T1000 (cell line): ENCODE data around the gene MED22.

Experiments used
- DNase-seq: peaks from one replicate; lab custom pipeline; 2025; ENCODE audit warnings: mixed read lengths; lab: John Stamatoyannopoulos, UW

Gene MED22

DNA sequence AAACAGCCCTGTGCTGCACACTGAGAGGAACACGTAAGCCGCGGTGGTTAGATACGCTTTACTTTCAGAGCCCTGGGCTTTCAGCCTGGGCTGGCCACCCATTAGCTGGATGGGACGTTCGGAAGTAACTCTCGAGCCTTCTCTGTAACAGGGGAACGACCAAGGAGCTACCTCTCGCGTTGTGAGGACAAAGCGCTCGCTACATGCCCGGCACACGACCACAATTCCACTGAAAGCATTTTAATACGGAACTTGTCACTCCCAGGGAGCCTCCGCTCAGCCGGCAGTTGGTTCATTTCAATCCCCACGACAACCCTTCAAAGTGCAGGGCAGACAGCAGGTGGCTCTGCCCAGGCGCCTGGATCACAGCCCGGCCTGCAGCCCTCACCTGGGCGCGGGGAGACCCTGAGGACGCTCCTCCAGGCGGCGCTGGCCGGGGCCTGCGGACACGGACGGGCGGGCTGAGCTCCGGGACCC is 8.0 kb upstream of the MED22 start:
- DNase-seq, result no peak

DNA sequence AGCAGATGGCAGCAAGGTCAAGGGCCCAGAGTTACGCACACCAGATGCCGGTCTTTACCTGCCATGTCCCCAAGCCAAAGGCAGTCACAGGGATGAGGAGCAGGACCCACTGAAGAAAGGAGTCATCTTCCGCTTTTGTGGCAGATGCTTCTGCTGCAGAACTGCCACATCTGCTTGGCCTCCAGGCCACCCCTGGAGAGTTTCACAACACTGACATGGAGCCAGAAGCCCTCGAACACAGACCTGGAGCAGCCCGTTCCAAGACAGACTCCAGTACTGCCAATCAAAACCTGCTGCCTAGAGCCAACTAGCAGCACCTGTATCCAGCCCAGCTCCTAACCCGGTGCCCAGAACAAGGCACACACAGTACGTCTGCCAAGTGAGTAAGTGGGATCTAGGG is 6.8 kb upstream of the MED22 start:
- DNase-seq, result no peak

DNA sequence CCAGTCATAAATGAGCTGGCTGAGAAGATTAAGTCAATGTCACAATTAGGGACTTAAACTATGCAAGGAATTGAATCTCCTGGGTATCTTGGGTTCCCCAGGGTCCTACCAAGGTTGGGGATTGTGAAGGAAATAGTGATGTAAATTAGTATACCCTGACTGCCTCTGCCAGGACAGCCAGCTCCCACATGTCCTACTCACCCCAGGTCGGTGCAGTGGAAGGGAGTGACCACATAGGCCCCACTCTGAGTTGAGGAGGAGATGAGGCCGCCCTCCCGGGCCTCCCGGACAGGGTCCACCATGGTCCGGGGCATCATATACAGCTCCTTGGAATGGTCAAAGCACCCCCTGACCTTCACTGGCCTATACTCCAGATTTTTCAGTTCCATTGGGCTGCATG is 5.6 kb upstream of the MED22 start:
- DNase-seq, result no peak

DNA sequence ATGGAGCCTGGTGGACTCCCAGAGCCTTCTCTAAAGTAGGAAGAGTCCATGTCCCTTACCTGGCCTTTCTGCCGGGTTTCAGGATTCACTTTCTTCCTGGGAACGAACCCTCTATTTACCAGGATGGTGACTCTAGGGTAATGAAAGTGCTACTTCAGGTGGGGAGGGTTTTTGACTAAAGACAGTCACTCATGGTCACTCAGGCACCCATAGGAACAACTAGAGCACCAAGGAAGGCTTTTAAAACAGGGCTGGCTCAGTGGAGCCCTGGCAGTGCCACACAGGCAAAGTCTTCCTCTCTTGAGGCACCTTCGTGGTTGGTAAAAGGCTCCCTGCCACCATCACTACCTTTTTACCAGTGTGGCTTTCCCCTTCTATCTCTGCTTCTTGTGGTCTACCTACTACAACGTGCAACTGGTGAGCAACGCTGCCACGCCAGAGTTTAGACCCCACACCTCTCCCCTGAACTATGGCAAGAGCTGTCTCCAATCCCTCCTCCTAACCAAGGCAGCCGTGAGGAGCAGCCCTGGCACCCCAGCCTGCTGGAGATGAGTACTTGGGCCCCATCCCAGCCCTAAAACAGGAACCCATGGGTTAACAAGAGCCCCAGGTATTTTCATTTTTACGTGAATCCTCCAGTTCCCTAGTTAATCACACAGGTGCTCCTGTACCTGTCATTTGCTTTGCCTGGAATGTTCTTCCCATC is 4.9 kb upstream of the MED22 start:
- DNase-seq, result no peak

DNA sequence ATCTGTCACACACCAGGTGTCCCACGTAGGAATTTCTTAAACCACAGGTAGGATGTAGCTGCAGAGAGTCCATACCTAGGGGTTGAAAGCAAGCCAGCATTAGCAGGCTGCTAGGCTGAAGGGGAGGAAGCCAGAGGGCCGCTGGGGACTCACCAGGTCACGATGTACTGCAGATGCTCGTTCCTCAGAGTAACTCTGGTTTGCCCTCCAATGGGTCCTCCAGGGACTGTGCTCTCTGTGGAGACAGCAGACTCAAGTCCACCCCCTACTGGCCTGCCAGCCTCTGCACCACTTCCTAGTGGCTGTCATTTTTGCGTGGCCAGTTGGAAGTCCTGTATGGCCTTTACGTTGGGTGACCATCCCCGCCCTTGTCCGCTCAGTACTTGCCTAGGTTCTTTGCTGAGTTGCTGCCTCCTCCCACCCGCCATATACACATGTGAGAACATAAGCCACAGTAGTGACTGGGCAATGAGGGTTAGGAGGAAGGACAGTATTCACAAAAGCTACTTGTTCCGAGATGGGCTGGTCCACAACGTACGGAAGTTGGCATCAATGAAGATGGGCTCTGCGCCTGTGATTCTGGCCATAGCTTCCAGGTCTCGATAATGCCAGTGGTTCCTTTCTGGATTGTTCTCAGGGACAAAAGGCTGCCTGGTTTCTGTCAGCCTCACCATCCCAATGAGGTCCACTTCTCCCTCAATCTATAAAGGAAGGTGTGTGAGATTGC is 4.1 kb upstream of the MED22 start:
- DNase-seq, result peak; percentile 7

DNA sequence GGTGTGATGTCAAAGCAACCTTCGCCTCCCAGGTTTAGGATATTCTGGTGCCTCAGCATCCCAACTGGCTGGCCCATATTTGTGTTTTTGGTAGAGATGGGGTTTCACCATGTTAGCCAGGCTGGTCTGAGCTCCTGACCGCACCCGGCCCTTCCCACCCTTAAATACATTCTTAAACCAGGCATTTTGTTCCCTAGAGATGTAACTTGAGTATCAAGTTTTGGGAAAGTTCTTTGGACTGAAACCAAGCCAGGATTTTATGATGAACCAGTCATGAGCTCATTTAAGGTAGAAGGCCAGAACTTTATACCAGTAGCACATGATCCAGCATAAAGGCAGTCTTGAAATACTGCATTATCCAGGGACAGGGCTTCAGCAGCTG is 3.6 kb upstream of the MED22 start:
- DNase-seq, result no peak

DNA sequence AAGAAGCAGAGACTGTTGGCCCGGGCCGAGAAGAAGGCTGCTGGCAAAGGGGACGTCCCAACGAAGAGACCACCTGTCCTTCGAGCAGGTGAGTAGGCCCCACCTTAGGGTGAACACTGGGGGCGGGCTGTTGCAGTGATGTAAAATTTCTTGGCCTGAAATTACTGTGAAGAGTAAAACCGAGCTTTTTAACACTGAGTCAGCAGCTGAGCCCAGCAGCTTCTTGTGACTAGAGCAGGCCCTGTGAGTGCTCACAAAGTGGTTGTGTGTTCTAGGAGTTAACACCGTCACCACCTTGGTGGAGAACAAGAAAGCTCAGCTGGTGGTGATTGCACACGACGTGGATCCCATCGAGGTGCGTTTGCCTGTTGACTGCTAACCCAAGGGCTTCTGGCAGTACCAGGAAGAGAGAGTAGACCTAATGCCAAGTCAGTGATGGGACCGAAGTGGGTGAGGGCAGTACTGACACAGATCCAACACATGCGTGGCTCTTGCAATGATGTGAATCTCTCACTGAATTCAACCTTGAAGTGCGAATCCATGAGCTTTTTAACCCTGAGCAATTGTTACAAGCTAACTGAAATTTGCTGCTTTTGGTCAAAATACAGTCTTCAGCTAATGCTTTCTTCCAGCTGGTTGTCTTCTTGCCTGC is 2.2 kb upstream of the MED22 start:
- DNase-seq, result no peak

DNA sequence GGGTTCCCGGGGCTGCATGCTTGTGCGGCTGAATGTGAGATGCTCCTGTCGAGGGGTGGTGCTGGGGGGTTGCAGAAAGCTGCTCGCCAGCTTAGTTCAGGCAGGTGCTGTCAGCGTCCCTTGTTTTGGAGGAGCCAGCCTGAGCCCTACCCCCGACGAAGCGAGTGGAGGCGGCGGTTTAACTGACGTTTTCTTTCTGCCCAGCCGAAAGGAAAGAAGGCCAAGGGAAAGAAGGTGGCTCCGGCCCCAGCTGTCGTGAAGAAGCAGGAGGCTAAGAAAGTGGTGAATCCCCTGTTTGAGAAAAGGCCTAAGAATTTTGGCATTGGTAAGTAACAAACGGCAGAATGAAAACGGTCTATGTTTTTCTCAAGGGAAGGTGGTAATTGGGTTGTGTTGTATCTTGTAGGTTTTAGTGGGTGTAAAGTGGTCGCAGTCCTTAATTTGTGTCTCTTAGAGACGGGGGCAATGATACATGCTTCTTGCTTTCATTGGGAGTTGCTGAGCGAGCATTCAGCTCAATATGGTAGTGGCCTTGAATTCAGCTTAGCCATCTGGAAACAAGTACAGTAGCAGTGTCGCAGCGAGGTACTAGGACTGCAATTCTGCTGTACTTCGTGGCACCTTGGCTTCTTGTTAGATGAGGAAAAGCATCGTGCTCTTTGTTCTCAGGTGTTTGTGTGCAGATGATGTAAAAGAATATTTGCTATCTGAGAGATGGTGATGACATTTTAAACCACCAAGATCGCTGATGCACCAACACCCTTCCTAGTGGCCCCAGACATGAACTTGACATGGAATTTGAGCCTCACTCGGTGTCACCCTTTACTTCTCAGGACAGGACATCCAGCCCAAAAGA is 1.0 kb upstream of the MED22 start:
- no peak for DNase-seq

DNA sequence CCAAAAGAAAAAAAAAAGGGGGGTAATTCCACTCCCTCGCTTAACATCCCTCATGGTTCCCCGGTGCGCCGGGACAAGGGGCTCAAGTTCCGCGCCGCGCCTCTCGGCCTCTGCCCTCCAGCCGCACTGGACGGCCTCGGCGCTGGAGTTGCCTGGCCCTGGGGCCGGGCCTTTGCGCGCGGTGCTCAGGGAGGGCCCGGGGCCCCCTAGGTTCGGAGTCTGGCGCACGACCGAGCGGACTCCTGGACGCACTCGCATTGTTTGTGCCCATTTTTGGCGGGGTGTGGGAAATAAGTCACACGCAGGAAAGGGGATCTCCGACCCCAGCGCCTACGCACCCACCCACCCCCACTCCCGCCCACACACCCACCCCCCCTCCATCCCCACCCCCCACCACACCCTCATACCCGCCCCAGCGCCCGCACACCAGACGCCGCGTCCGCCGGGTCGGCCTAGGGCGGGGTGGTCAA is 381 bp downstream of the MED22 start:
- no peak for DNase-seq

DNA sequence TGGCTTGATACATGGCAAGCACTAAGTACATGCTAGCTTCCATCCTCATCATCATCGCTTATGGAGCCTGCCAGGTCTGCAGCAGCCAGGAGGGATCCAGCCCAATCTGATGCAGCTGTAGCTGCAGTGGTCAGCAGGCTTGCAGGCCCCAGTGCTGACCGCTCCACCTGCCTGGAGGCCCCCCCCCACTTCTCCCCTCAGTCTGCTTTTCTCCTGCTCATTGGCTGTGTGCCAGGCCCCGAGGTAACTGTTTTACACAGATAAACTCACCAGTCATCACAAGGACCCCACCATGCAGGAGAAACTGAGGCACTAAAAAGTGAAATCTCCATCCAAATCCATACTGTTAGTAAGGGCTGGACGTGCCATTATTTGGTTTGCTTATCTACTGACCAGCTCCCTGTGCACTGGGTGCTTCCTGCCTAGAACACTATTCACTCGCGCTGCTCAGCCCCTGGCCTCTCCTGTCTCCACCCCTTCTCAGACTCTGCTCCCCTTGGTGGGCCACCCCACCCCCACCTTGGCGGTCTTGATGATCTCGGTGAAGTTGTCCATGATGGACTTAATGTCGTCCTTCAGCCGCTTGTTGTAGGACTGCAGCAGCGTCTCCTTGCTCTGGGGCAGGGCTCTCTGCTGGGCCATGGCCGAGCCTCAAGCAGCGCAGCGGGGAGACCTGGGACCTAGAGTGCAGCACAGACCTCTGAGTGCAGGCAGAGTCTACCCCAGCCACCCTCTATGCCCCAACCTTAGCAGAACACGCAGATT is 1.7 kb downstream of the MED22 start:
- no peak for DNase-seq

DNA sequence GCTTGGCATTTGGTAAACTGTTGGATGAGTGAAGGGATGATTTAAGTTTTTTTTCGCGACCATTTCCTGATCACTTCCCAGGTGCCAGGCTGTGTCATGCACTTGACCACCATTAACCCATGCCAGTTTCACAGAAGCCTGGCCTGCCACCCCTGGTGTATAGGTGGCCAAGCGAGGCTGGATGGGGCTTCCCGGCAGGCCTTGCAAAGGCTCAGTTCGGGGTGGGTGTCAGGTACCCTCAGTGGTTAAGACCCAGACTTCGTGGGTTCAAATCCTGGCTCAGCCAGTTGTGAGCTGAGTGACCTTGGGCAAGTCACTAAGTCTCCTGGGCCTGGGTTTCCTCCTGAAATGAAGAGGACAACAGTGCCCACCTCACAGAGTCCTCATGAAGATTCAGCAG is 2.3 kb downstream of the MED22 start:
- no peak for DNase-seq

DNA sequence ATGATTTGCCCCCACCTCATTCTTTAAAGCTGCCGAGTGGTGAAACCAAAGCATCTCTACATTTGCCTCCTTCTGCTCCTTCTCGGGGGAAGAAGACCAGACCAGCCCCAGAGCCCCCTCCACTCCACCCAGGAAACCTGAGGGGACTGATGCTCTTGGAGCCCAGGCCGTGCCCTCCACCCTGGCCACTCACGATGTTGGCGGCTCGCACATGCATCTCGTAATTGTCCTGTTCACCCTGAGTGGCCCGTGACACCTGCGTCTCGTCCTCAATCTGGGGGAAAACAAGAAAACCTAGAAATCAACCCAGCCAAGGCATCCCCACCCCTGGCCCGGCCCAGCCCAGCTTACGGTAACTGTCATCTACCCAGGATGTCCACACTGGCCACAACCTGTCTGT is 3.0 kb downstream of the MED22 start:
- no peak for DNase-seq

DNA sequence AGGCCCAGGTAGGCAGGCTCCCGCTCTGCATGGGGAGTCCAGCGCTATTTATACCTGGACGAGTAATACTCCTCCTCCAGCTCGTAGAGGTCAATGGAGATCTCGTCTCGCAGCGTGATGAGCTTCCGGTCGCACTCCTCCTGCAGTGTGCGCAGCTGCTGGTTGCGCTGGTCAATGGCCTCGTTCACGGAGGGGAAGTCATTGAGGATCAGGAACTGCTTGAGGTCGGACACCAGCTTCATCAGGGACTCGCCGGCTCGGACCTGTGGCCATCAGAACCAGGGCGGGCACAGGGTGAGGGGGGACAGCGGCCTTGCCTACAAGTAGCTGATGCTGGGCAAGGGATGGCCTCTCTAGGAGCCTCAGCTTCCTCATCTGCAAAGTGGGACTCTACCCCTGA is 3.9 kb downstream of the MED22 start:
- DNase-seq, result no peak

DNA sequence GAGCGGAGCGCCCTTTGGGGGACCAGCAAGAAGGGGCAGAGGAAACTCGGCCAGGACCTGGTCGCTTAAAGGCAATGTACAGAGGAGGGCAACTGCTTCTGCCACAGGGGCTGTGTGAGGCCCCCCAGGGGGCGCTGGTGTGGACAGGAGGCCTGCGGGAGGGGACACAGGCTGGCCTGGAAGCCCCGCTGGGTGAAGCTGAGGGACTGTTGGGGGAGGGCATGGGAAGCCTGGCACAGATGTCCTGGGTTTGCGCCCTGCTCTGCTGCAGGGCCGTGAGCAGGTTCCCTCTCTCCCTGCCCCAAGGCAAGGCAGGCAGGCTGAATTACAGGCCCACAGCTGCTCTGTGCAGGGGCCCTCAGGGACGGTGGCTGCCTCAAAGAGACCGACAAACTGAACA is 5.4 kb downstream of the MED22 start:
- no peak for DNase-seq

DNA sequence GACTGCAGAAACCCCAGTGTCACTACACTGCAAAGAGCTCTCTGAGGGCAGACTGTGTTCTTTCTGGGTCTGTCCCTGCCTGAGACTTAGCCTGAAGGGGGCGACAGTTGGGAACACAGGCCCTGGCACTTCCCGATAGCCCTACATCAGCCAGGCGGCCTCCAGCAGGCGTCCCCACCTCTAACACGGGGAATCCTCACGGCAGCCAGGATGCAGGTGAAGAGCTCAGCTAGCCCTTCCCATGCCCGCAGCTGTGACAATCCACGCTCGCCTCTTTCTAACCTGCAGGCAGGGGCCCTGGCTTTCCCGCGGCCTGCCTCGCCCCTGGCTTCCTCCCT is 5.9 kb downstream of the MED22 start:
- no peak for DNase-seq

DNA sequence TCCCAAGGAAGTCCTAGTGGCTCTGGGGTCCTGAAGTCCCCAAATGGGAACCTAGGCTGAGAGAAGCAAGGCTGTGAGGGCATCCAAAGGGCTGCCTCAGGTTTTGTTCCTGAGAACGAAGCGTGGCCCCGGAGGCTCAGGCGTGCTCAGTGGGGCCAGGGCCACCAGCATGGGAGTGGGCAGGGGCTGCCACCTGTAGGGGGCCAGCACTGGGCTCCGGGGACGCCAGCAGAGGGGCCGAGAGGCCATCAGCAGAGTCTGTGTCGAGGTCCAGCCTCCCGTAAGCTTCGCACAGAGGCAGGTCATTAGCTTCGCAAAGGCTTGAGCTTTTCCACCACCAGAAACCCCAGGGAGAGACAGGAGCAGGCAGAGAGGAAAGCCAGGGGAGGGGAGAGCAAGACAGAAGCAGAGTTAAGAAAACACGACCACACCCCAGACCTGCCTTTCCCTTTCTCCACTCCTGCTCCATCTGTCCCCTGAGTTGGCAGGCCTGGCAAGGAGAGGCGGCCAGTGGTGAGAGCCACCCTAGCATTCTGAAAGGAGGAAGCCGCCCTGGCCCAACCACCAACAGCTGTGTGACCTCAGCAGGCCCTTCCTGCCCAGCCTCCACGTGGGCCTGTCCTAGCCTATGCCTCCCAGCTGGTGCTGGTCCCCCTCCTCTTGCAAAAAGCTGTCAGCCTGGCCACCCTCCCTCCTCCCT is 6.4 kb downstream of the MED22 start:
- no peak for DNase-seq

DNA sequence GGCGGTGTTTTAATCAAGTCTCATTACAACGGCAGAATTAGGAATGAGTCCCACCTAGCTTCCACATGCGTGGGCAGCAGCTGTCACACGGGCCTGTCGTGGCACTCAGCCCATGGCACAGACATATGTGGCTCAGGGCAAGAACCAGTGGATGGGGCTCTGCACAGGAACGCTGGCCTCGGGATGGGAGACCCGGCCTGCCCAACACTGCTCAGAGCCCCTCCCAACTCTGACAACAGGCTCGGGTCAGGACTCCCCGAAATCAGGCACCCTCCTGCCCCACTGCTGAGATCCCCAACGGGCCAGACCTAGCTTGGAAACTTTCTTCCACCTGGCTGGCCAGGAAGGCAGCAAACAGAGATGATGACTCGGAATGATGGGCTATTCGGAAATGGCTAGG is 7.0 kb downstream of the MED22 start:
- DNase-seq, result no peak

DNA sequence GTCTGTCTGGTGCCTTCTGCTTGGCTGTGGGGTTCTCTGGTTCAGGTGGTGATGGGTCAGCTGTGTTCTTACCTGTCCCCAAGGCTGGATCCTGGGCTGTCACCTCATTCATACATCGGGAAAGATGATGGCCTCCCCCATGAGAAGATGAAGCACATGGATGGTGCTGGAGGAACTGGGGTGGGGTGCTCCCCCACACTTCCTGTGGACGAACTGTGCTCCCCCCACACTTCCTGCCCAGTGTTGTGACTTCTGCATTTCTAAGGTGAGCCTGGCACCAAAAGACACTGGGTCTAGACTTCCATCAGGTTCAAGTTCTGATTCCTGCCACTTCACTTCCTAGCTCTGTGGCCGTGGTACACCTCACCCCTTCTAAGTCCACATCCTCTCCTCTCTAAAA is 7.7 kb downstream of the MED22 start:
- DNase-seq, result no peak

DNA sequence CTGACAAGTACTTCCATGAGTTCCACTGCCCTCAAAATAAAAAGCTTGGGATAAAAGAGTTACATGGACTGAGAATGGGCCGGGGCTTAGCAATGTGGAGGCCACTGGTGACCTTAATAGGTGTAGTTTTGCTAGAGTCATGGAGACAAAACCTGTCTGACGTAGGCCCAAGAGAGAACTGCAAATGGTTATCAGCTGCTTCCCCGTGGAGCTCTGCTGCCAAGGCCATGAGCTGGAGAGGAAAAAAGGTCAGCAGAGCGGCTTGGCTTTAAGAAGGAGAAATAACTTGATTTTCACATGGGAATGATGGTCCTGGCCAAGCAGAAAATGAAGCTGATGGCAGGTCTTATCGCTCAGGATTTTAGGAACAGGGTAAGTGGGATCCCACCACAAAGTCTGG is 8.3 kb downstream of the MED22 start:
- no peak for DNase-seq

DNA sequence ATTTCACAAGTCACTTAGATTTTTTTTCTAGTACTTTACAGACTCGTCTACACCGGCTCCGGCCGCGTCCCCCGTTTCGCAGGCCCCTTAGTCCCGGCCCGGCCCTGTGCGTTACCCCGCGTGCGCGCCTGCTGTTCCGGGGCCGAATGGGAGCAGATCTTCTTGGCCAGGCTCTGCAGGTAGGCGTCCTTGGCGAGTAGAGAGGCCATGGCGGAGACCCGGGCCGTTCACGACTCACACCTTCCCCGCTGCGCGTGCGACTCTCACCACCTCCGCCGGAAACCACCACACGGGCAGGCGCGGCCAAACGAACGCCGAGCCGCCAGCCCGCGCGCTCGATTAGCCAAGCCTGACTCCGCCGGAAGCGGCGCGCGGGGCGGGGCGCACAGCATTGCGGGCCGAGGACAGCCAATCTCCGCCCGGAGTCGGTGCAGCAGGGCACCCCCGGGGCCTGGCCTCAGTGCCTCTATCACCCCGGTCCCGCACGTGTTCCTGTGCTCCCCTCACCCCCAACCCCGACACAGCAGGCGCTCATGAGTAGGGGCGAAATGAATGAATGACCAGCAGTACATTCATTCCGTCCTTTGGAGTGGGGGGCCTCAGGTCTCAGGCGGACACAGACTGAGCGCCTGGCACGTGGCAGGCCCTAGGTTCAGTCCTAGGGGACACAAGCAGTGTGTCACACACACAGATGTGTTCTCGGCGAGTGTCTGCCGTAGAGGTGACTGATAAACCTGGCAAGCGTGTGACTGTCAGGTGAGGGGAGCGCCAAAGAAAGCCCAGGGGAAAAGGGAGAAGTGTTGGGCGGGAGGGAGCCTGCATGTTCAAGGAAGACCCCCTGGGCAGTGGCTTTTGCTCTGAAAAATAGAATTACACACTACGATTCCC is 11.8 kb downstream of the MED22 start, which contains the start of gene SURF6:
Gene SURF6 (minus strand): TSS at position 265 of the 888 bp plus-strand sequence. CDS start 56 bp downstream, at position 209.
- DNase-seq, result peak; percentile 76
